HG02938 (cell line): Measurements from ENCODE around the gene REXO5.
"Not testable (repeated sequence)": the region's sequence is repeated elsewhere in the genome, so short reads cannot be mapped to it uniquely, and the experiment has no call there.

Experiments used
- ATAC-seq: cut with Tn5 transposase; IDR thresholded peaks from one replicate; pipeline ENCODE4 v1.9.1; 2021; ENCODE audit warnings: mild to moderate bottlenecking, moderate library complexity; ENCODE audit not compliant: unreplicated experiment

Gene REXO5

GRCh38 chr16:20801278-20801677 lies 5.0 kb upstream of the REXO5 start:
- no peak for ATAC-seq

GRCh38 chr16:20803192-20803560 lies 3.2 kb upstream of the REXO5 start:
- no peak for ATAC-seq

- ATAC-seq = no peak
These were observed 2.6 kb upstream of the REXO5 start for GRCh38 chr16:20803561-20804214.

GRCh38 chr16:20805684-20806167 lies 601 bp upstream of the REXO5 start:
- not testable (repeated sequence) for ATAC-seq

GRCh38 chr16:20807862-20808261 lies 1.5 kb downstream of the REXO5 start:
- no peak for ATAC-seq

GRCh38 chr16:20811889-20812439 lies 5.6 kb downstream of the REXO5 start:
- ATAC-seq = no peak

- no peak for ATAC-seq
These were observed 6.2 kb downstream of the REXO5 start for GRCh38 chr16:20812510-20812909.

GRCh38 chr16:20814784-20815183 lies 8.5 kb downstream of the REXO5 start:
- no peak for ATAC-seq

- no peak for ATAC-seq
These were observed 12.7 kb downstream of the REXO5 start for GRCh38 chr16:20818929-20819585.

- ATAC-seq = no peak
These were observed 15.4 kb downstream of the REXO5 start for GRCh38 chr16:20821682-20822081.

- ATAC-seq = no peak
These were observed 16.4 kb downstream of the REXO5 start for GRCh38 chr16:20822521-20823325.

- no peak for ATAC-seq
These were observed 19.8 kb downstream of the REXO5 start for GRCh38 chr16:20826039-20826566.

GRCh38 chr16:20829536-20829935 lies 23.2 kb downstream of the REXO5 start:
- no peak for ATAC-seq

- ATAC-seq = no peak
These were observed 24.0 kb downstream of the REXO5 start for GRCh38 chr16:20830372-20830771.

GRCh38 chr16:20833086-20833485 lies 26.8 kb downstream of the REXO5 start:
- ATAC-seq = no peak

GRCh38 chr16:20838240-20838639 lies 31.9 kb downstream of the REXO5 start:
- no peak for ATAC-seq

GRCh38 chr16:20839504-20839903 lies 33.2 kb downstream of the REXO5 start:
- ATAC-seq = no peak

GRCh38 chr16:20844054-20844453 lies 37.7 kb downstream of the REXO5 start:
- ATAC-seq = no peak

- no peak for ATAC-seq
These were observed 38.3 kb downstream of the REXO5 start for GRCh38 chr16:20844588-20844987.

GRCh38 chr16:20846030-20846429 lies 39.7 kb downstream of the REXO5 start:
- ATAC-seq = no peak

- no peak for ATAC-seq
These were observed 40.2 kb downstream of the REXO5 start for GRCh38 chr16:20846551-20846950.
